HepG2 (cell line): ENCODE results near the gene CLDN19. TPM values are rescaled to one million over a fixed set of nuclear protein-coding genes. Genes with fewer than 3 reads are reported as not detected.

Experiments
- ARNTL ChIP-seq: sonication (generic); formaldehyde crosslinking; IDR thresholded peaks from 2 replicates; pipeline ENCODE4 v1.4.0; 2020; ENCODE audit warnings: mild to moderate bottlenecking, missing genetic modification reagents
- ATAD3A ChIP-seq: sonication (generic); formaldehyde crosslinking; IDR thresholded peaks from 2 replicates; pipeline ENCODE4 v1.4.0; 2020; ENCODE audit warnings: missing genetic modification reagents
- CENPBD1 ChIP-seq: sonication (generic); formaldehyde crosslinking; IDR thresholded peaks from 2 replicates; pipeline ENCODE4 v1.8.0; 2022; ENCODE audit warnings: missing genetic modification reagents, low read depth, mild to moderate bottlenecking, borderline replicate concordance
- DRAP1 ChIP-seq: IDR thresholded peaks from 2 replicates; pipeline ENCODE4 v1.6.1; 2016; ENCODE audit warnings: missing genetic modification reagents, missing compliant biosample characterization
- HMG20A ChIP-seq: IDR thresholded peaks from 2 replicates; pipeline ENCODE4 v1.6.1; 2016; ENCODE audit warnings: borderline replicate concordance
- HMGXB3 ChIP-seq: sonication (generic); formaldehyde crosslinking; IDR thresholded peaks from 2 replicates; pipeline ENCODE4 v1.4.0; 2020; ENCODE audit warnings: missing genetic modification reagents, borderline replicate concordance
- NKX3-1 ChIP-seq: sonication (generic); formaldehyde crosslinking; IDR thresholded peaks from 2 replicates; pipeline ENCODE4 v1.5.0; 2020; ENCODE audit warnings: missing genetic modification reagents
- NR3C1 ChIP-seq: sonication (generic); formaldehyde crosslinking; IDR thresholded peaks from 2 replicates; pipeline ENCODE4 v1.4.0; 2020; ENCODE audit warnings: missing genetic modification reagents
- RAD21 ChIP-seq: fragments of 450-650 bp; formaldehyde crosslinking; IDR thresholded peaks from 2 replicates; pipeline ENCODE4 v1.5.0; 2020; ENCODE audit warnings: mild to moderate bottlenecking
- RARG ChIP-seq: sonication (generic); formaldehyde crosslinking; IDR thresholded peaks from 2 replicates; pipeline ENCODE4 v1.4.0; 2020; ENCODE audit warnings: low read depth, mild to moderate bottlenecking, missing genetic modification reagents
- SMAD9 ChIP-seq: sonication (generic); formaldehyde crosslinking; IDR thresholded peaks from 2 replicates; pipeline ENCODE4 v1.5.1; 2020; ENCODE audit warnings: mild to moderate bottlenecking, missing genetic modification reagents
- SP140L ChIP-seq: sonication (generic); formaldehyde crosslinking; IDR thresholded peaks from 2 replicates; pipeline ENCODE4 v1.4.0; 2020; ENCODE audit warnings: missing genetic modification reagents, borderline replicate concordance
- SP4 ChIP-seq: sonication (generic); formaldehyde crosslinking; IDR thresholded peaks from 2 replicates; pipeline ENCODE4 v1.8.1; 2023; ENCODE audit warnings: mild to moderate bottlenecking, missing genetic modification reagents
- WIZ ChIP-seq: sonication (generic); formaldehyde crosslinking; IDR thresholded peaks from 2 replicates; pipeline ENCODE4 v1.5.1; 2020; ENCODE audit warnings: mild to moderate bottlenecking, missing genetic modification reagents
- ZFY ChIP-seq: sonication (generic); formaldehyde crosslinking; IDR thresholded peaks from 2 replicates; pipeline ENCODE4 v1.4.0; 2020; ENCODE audit warnings: missing genetic modification reagents
- ZNF317 ChIP-seq: sonication (generic); formaldehyde crosslinking; IDR thresholded peaks from 2 replicates; pipeline ENCODE4 v1.5.0; 2020; ENCODE audit warnings: mild to moderate bottlenecking, missing genetic modification reagents
- ZNF709 ChIP-seq: sonication (generic); formaldehyde crosslinking; IDR thresholded peaks from 2 replicates; pipeline ENCODE4 v1.5.0; 2020; ENCODE audit warnings: mild to moderate bottlenecking, missing genetic modification reagents
- polyA plus RNA-seq, 8 experiments: library from polyadenylated mRNA; depleted of rRNA in 3 of 8; stranded (reverse) in 7 of 8; unstranded in 1 of 8; fragments of >200 nt; fragmentation: Illumina TruSeq in 4 of 8; extraction: Trizol in 4 of 8; gene quantifications; 2 replicates each; pipeline versions ENCODE4 v1.2.1 to v1.2.3, GENCODE V29; 2011 to 2016; ENCODE audit warnings: low read depth in 4 of 8, missing spikeins in 1 of 8, mixed read lengths in 1 of 8; ENCODE audit not compliant: insufficient read depth in 1 of 8
- total RNA-seq, 5 experiments: library from RNA; depleted of rRNA; stranded (reverse); fragments of >200 nt; fragmentation: Illumina TruSeq; extraction: Trizol; gene quantifications; 2 replicates each; pipeline ENCODE4 v1.2.3, GENCODE V29; 2016; ENCODE audit warnings: low read depth in 1 of 5
- TF ChIP-seq, protein P1 (sequence below): sonication (generic); formaldehyde crosslinking; conservative IDR thresholded peaks from 2 replicates; pipeline ENCODE4 v1.8.0; 2022; ENCODE audit warnings: mild to moderate bottlenecking, moderate library complexity, missing genetic modification reagents
- TF ChIP-seq, protein P2 (sequence below): sonication (generic); formaldehyde crosslinking; IDR thresholded peaks from 2 replicates; pipeline ENCODE4; 2020; ENCODE audit warnings: missing genetic modification reagents, mild to moderate bottlenecking, borderline replicate concordance

The CLDN19 gene
- total and polyA plus RNA-seq, 2 of the 13 experiments (the other 11 are each of a cell fraction or from before 2014, with no cell fraction given) = 5.0 to 7.6 TPM

DNA sequence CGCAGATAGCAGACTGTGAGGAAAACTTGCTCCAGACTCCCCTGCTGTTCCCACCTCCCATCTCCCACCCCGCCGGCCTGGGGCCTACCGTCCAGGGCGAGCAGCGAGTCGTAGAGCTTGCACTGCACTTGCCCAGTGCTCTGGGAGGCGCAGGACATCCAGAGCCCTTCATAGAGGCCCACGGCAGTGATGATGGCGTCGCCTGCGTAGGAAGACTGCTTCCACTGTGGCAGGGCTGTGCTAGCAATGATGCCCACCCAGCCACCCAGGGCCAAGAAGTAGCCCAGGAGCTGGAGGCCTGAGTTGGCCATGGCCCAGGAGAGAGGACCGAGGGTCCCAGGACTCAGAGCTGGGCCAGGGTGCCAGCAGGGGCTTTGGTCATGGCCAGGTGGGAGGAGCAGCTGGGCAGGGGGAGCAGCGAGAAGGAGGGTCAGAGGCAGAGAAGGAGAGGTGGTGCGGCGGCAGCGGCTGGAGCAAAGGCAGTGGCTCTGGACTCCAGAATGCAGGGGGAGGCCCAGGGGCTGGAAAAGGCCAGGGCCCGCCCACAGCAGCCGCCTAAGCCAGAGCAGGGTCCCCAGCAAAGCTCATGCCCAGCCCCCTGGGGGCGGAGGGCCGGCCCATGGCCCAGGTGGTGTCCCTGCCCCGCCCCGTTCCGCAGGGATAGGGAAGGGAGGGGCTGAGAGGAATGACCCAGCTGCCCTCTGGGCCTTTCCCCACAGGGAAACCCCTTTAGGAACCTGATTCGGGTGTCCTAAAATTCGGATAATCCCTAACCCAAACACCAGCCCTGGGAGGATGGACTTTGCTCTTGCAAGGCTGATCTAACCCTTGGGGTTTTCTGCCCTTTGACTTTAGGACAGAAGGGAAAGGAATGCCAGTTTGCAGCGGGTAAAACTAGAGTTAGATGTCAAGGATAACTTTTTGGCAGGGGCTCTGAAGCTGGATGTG, at the start of gene CLDN19 (continued):
- no peak for TF ChIP-seq WIZ (CRISPR knock-in tag)
- TF ChIP-seq ZNF709 = no peak
- TF ChIP-seq, protein P1, sequence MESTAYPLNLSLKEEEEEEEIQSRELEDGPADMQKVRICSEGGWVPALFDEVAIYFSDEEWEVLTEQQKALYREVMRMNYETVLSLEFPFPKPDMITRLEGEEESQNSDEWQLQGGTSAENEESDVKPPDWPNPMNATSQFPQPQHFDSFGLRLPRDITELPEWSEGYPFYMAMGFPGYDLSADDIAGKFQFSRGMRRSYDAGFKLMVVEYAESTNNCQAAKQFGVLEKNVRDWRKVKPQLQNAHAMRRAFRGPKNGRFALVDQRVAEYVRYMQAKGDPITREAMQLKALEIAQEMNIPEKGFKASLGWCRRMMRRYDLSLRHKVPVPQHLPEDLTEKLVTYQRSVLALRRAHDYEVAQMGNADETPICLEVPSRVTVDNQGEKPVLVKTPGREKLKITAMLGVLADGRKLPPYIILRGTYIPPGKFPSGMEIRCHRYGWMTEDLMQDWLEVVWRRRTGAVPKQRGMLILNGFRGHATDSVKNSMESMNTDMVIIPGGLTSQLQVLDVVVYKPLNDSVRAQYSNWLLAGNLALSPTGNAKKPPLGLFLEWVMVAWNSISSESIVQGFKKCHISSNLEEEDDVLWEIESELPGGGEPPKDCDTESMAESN (CRISPR knock-in tag) = peak; percentile 79
- no peak for TF ChIP-seq HMGXB3
- TF ChIP-seq ARNTL (CRISPR knock-in tag) = peak; percentile 6; the same call in 1 of the 2 replicates
- TF ChIP-seq, protein P2, sequence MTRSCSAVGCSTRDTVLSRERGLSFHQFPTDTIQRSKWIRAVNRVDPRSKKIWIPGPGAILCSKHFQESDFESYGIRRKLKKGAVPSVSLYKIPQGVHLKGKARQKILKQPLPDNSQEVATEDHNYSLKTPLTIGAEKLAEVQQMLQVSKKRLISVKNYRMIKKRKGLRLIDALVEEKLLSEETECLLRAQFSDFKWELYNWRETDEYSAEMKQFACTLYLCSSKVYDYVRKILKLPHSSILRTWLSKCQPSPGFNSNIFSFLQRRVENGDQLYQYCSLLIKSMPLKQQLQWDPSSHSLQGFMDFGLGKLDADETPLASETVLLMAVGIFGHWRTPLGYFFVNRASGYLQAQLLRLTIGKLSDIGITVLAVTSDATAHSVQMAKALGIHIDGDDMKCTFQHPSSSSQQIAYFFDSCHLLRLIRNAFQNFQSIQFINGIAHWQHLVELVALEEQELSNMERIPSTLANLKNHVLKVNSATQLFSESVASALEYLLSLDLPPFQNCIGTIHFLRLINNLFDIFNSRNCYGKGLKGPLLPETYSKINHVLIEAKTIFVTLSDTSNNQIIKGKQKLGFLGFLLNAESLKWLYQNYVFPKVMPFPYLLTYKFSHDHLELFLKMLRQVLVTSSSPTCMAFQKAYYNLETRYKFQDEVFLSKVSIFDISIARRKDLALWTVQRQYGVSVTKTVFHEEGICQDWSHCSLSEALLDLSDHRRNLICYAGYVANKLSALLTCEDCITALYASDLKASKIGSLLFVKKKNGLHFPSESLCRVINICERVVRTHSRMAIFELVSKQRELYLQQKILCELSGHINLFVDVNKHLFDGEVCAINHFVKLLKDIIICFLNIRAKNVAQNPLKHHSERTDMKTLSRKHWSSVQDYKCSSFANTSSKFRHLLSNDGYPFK (CRISPR knock-in tag) = 0 out of 2 replicates have a peak, but pooled peaks have one; percentile 35
- no peak for TF ChIP-seq NKX3-1 (CRISPR knock-in tag)
- TF ChIP-seq RARG (CRISPR knock-in tag) = no peak
- TF ChIP-seq HMG20A = no peak
- TF ChIP-seq SP140L (CRISPR knock-in tag) = no peak
- TF ChIP-seq DRAP1 (CRISPR knock-in tag) = peak; percentile 33; the same call in 1 of the 2 replicates
- TF ChIP-seq SP4 (CRISPR knock-in tag) = no peak
- TF ChIP-seq ZFY = peak; percentile 58
- no peak for TF ChIP-seq NR3C1 (CRISPR knock-in tag)
- no peak for TF ChIP-seq ATAD3A (CRISPR knock-in tag)
- TF ChIP-seq CENPBD1 (CRISPR knock-in tag) = no peak
- no peak for TF ChIP-seq SMAD9 (CRISPR knock-in tag)
- no peak for TF ChIP-seq RAD21 (CRISPR knock-in tag)
- TF ChIP-seq ZNF317 (CRISPR knock-in tag) = peak; percentile 27; the same call in 1 of the 2 replicates
